DMS114 treated with DMSO at 0.1 percent for 48 hours (cell line): ENCODE measurements around the gene ZNF567.
"Not testable (repeated sequence)": the region's sequence is repeated elsewhere in the genome, so short reads cannot be mapped to it uniquely, and the experiment has no call there.

Experiments used
- DNase-seq: peaks from one replicate; lab custom pipeline; 2025; ENCODE audit not compliant: unreplicated experiment; lab: John Stamatoyannopoulos, UW

ZNF567 gene

DNA sequence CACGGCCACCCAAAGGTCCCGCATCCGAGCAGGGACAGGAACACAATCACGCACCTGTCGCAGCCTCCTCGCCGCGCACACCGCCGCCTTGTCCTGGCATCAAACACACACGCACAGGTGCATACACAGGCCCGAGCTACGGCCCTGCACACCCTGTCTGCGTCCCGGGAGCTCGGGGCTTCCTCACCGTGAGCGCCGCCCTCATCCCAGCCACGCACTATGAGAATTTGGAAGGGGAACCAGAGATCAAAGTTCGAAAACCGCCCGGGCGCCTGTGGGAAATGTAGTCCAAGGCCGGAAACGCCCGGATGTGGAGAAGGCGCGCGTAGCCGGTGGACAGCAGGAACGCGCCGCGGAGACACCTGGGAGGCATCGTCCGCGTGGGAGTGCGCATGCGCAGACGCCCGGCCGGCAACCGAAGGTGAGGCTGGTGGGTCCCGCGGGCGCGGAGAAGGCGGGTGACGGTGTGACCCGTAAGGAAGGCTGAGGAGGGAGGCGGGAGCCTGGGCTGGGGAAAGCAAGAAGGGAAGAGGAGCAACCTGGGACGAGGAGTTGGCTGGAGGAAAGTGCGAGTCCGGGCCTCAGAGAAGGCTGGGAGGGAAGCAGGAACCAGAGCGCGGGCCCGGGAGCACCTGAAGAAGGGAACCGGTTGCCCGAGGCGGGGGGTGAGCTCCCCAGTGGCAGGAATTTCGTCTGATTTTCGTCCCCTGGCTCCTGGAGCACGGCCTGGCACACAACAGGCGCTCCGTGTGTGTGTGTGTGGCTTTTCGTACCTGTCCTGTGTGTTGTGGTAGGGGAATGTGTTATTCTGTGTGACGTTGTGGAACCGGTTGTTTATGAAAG, at the start of gene ZNF567:
TSS of gene ZNF567 (plus strand) at position 399 of the 843 bp plus-strand sequence. CDS start 7,256 bp downstream, outside the sequence.
- DNase-seq: peak; percentile 94

DNA sequence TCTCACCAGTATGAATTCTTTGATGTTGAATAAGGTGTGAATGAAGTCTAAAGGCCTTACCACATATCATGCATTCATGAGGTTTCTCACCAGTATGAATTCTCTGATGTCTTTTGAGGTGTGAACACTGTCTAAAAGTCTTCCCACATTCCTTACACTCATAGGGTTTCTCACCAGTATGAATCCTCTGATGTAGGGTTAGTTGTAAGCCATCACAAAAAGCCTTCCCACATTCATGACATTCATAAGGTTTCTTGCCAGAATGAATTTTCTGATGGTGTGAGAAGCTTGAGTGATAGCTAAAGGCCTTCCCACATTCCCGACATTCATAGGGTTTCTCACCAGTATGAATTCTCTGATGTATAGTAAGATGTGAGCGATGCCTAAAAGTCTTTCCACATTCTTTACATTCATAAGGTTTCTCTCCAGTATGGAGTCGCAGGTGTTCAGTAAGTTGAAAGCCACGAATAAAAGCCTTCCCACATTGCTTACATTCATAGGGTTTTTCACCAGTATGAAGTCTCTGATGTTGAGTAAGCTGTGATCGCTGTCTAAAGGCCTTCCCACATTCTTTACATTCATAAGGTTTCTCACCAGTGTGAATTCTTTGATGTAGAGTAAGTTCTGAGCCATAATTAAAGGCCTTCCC, 48.4 kb upstream of the ZNF567 start:
- no peak for DNase-seq

DNA sequence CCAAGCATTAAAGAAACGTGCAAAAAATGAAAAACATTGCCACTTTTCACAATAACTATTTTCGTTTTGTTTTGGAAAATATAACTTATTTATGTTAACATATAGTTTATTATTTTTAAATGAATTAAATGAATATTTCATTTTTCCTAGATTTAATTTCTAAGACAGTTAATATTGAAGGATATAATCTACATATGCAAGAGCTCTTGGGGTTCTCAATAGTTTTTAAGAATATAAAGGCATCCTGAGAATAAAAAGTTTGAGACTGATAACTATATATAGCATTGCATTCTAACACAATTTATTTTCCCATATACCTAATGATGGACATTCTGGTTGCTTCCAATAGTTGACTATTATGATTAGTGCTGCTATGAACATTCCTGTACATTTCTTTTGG, 40.7 kb upstream of the ZNF567 start:
- DNase-seq: no peak

DNA sequence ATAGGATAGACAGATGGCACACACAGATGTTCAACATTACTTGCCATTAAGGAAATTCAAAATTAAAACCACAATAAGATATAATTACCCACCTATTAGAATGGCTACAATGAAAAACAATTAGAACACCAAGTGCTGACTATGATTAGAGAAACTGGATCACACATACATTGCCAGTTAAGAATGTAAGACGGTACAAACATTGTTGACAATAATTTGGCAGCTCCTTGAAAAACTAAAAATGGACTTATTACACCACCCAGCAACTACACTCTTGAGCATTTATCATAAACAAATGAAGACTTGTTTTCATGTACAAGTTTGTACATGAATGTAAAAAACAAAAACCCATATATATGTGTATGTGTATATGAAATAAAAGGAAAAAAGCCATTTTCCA, 34.5 kb upstream of the ZNF567 start:
- DNase-seq: no peak

DNA sequence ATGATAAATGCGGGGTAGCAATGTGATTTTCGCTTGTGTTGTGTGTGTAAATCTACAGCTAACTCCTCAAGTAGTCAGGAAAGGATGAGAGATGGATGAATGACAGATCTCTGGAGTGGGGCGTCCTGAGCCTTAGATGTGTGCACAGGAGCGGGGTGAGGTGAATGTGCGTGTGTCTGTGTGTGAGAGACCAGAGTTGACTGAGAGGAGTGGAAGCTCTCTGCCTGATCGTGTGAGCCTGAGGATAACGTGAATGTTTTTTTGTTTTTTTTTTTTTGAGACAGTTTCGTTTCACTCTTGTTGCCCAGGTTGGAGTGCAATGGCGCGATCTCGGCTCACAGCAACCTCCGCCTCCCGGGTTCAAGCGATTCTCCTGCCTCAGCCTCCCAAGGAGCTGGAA, 21.6 kb upstream of the ZNF567 start:
- DNase-seq: no peak

DNA sequence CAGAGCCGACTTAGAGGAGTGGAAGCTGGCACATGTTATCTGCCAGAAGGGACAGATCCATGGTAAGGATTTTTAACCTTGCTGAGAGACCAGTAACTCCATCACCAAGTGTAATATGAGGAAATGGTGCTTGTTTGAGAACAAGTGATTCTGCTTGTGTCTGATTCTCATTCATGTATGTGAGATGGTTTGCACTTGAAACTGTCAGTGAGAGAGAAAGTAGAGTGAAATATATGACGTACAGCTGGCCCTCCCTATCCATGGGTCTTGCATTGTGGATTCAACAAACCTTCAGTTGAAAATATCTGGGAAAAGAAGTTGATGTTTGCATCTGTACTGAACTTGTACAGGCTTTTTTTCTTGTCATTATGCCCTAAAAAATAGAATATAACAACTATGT, 18.8 kb upstream of the ZNF567 start:
- DNase-seq: no peak

DNA sequence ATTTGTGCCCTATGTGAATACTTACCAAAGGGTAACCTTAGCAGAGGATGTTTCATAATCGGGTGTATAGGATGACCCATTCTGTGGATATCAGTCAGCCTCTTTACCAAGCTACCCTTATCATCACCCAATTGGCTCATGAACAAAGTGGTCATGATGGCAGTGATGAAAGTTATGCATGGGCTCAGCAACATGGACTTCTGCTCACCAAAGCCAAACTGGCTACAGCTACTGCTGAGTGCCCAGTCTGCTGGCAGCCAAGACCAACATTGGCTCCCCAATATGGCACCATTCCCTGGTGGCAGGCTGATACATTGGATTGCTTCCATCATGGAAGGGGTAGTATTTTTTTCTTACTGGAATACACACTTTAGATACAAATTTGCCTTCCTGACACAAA, 15.0 kb upstream of the ZNF567 start:
- DNase-seq: no peak

DNA sequence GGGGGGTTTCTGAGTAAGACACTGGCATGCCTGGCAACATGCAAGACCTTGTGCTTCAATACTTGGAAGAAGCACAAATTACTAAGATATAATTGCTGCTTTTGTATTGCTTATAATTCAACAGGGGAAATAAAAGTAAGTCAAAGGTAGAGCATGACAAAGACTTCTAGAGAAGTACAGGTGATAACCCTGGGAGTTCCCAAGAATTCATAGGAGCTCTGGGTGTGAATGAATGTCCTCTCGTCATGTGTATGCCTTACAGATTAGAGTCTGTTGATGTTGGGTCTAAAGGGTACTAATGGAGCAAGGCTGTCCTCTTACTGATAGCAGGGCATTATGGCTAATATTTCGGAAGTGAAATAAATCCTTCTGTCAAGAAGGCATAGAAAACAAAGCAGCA, 13.2 kb upstream of the ZNF567 start:
- no peak for DNase-seq

DNA sequence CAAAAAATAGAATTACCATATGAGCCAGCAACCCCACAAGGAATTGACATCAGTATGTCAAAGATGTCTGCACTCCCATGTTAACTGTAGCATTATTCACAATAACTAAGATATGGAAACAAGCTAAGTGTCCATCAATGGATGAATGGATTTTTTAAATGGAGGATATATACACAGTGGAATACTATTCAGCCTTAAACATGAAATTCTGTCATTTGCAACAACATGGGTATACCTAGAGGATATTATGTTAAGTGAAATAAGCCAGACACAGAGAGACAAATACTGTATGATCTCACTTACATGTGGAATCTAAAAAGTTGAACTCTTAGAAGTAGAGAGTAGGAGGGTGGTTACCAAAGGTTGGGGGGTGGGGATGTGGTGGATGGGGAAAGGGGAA, 8.0 kb upstream of the ZNF567 start:
- DNase-seq: no peak

DNA sequence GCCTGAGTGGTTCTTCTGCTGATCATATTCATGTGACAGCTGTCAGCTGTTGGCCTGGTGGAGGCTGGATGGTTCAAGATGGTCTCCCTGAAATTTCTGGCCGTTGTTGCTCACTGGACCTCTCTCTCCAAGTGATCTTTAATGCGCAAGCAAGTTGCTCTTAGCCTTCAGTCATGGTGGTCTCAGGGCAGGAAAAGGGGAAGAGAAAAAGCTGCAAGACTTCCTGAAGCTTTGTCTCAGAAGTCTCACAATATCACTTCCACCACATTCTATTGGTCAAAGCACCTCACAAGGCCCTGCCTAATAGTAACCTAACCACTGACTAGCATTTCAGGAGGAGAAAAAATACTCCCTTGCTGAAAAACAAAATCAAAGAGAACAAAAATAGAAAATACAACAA, 1.6 kb upstream of the ZNF567 start:
- no peak for DNase-seq

DNA sequence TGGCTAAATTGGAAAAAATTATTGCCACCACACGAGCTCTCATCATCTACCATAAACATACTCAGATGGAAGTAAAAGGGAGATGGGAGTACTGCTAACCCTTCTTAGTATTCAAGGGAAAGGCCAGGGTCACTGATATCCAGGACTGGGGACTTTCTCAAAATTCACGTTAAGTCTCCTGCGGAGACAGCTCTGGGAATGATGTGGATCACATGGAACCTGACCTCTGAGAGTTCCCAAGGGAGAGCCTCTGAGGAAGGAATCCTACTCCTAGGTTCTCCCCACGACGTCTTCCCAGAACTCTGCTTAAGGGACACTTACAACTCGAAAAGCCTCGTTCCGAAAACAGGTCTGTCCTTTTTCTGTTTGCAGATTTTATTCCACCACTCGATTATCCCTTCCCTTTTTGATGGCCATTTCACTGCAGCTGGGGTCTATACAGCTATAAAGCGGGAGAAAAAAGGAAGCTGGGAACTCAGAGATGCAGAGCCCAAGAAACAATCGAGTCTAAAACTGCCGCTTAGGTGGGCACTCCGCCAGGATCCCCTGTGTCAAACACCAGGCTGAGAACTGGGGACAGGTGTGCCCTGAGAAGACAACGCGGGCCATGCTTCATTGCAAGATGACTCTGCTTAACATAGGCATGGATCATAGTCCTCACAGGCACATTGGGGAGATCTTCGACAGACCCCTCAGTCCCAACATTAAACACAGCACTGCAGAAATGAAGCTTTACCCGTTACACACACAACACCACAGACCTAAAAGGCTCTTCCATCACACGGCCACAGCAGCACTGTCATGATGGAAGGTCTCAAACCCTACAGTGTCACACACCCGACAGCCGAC, 823 bp upstream of the ZNF567 start:
- no peak for DNase-seq

DNA sequence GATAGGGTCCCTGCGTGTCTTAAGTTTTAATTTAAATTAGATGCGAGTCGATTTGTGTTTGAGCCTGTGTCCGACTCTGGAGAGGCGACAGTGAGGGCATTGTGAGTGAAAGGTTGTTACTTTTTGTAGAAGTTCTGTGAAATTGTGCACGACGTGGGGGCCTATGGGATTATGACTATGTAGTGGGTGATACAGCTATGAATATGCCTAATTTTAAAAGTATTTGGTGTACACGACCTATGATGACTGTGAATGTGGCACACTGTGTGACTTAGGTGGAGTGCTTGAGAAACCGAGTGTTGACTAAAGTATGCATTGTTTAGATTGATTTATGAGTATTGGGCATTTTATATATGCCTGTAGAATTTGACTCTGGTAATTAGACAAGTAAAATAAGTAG, 646 bp downstream of the ZNF567 start:
- DNase-seq: no peak

DNA sequence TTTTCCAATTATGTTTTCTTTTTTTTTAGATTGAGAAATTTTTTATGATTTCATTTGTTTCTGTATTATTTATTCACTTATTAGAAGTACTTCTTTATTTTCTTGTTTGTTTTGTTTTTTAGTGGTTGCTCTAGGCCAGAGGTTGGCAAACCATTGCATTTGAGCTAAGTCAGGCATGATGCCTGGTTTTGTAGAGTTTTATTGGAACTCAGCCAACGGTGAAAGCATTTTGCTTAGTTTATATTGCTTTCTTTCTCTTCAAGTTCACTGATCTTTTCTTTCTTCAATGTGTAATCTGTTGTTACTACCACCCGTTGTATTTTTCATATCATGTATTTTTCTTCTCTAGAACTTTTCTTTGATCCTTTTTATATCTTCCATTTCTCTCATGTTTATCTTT, 19.7 kb downstream of the ZNF567 start:
- no peak for DNase-seq

DNA sequence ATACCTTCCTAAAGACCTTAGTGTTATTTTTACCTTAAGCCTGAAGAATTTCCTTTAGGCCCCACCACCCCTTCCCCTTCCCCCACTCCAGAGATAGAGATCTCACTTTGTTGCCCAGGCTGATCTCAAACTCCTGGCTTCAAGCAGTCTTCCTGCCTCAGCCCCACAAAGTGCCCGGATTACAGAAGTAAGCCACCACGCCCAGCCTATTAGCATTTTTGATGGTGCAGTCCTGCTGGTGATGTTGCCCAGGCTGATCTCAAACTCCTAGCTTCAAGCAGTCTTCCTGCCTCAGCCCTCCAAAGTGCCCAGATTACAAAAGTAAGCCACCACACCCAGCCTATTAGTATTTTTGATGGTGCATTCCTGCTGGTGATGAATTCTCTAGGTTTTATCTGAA, 22.0 kb downstream of the ZNF567 start:
- no peak for DNase-seq

DNA sequence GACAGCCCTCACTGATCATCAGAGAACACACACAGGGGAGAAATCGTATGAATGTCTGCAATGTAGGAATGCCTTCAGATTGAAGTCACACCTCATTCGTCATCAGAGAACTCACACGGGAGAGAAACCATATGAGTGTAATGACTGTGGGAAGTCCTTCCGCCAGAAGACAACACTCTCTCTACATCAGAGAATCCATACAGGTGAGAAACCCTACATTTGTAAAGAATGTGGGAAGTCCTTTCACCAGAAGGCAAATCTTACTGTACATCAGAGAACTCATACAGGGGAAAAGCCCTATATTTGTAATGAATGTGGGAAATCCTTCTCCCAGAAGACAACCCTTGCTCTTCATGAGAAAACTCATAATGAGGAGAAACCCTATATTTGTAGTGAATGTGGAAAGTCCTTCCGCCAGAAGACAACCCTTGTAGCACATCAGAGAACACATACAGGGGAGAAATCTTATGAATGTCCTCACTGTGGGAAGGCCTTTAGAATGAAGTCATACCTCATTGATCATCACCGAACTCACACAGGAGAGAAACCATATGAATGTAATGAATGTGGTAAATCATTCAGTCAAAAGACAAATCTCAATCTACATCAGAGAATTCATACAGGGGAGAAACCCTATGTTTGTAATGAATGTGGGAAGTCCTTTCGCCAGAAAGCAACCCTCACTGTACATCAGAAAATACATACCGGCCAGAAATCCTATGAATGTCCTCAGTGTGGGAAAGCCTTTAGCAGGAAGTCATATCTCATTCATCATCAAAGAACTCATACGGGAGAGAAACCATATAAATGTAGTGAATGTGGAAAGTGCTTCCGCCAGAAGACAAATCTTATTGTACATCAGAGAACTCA, 32.5 kb downstream of the ZNF567 start:
- DNase-seq: no peak

DNA sequence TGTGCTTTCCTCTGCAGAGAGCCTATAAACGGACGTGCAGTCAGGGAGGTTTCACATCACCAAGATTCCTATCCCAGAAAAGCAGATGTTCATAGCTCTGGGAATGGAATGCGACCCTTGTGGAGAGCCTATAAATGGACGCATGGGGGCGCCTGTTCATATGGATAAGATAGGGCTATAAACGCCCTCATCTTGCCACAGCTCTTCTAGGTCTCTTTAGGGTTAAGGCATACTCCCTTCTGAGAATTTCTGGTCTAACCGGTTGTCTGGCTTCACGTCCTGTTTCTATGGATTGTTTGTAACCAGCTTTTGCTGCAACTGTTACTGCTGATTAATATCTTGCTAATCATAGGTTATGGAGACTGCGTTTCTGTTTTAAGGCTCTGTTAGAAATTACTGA, 48.8 kb downstream of the ZNF567 start:
- not testable (repeated sequence) for DNase-seq

DNA sequence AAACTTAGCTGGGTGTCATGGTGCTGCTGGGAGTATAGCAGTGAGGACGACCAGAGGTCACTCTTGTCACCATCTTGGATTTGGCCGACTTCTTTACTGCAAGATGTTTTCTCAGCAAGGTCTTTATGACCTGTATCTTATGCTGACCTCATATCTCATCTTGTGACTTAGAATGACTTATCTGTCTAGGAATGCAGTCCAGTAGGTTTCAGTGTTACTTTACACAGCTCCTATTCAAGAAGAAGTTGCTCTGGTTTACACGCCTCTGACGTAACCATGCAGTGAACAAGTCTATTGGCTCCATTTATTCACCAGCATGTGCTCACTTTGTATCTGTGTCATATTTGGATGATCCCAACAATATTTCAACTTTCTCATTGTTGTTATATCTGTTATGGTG, 58.5 kb downstream of the ZNF567 start:
- DNase-seq: no peak

DNA sequence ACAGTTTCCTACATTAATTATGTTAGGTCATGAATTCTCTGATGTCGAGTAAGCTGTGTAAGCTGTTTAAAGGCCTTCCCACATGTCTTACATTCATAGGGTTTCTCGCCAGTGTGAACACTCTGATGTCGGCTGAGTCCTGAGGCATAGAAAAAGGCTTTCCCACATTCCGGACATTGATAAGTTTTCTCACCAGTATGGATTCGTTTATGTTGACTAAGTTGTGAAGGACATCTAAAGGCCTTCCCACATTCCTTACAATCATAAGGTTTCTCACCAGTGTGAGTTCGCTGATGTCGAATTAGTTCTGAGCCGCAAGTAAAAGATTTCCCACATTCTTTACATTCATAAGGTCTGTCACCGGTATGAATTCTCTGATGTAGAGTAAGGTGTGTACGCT, 60.3 kb downstream of the ZNF567 start:
- no peak for DNase-seq

DNA sequence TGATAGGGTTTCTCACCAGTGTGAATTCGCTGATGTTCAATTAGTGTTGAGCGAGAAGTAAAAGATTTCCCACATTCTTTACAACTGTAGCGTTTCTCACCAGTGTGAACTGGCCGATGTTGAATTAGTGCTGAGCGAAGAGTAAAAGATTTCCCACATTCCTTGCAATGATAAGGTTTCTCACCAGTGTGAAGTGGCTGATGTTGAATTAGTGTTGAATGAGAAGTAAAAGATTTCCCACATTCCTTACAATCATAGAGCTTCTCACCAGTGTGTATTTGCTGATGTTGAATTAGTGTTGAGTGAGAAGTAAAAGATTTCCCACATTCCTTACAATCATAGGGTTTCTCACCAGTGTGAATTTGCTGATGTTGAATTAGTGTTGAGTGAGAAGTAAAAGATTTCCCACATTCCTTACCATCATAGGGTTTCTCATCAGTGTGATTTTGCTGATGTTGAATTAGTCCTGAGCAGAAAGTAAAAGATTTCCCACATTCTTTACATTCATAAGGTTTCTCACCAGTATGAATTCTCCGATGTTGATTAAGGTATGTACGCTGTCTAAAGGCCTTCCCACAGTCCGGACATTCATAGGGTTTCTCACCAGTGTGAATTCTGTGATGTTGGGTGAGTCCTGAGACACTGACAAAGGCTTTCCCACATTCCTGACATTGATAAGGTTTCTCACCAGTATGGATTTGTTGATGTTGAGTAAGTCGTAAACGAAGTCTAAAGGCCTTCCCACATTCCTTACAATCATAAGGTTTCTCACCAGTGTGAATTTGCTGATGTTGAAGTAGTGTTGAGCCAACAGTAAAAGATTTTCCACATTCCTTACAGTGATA, 61.2 kb downstream of the ZNF567 start:
- DNase-seq: no peak

DNA sequence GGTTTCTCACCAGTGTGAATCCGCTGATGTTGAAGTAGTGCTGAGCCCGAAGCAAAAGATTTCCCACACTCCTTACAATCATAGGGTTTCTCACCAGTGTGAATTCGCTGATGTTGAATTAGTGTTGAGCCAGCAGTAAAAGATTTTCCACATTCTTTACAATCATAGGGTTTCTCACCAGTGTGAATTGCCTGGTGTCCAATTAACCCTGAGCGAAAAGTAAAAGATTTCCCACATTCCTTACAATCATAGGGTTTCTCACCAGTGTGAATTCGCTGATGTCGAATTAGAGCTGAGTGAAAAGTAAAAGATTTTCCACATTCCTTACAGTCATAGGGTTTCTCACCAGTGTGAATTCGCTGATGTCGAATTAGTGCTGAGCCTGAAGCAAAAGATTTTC, 62.2 kb downstream of the ZNF567 start:
- not testable (repeated sequence) for DNase-seq
